HG03558 (cell line): Measurements from ENCODE around the gene KIAA1328.

Experiments used
- ATAC-seq: cut with Tn5 transposase; IDR thresholded peaks from one replicate; pipeline ENCODE4 v1.9.1; 2021; ENCODE audit warnings: moderate number of reproducible peaks; ENCODE audit not compliant: unreplicated experiment; ENCODE audit errors: extremely low read depth

KIAA1328 gene

DNA sequence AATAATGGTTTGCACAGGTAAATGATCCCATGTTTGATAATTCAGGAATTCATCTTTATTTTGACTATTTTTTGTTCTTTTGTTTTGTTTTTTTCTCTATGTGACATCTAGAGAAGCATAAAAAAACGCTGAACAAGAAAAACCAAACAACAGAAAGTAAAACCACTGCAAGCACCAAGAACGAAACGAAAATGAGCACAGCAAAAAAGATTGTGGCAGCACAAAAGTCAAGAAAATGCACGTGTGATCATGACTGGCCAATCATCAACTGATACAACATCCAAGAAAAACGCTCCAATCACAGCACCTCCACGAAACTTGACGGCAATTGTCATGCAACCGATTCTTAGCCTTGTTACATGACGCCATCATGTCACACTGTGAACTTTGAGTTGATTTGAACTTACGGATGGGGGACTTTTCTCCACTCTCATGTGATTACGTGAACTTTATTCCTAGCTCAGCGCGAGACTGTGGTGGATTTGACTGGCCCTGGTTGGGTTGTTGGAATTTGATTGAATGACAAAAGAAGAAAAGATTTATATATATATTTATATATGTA, 417.9 kb downstream of the KIAA1328 start:
- no peak for ATAC-seq

DNA sequence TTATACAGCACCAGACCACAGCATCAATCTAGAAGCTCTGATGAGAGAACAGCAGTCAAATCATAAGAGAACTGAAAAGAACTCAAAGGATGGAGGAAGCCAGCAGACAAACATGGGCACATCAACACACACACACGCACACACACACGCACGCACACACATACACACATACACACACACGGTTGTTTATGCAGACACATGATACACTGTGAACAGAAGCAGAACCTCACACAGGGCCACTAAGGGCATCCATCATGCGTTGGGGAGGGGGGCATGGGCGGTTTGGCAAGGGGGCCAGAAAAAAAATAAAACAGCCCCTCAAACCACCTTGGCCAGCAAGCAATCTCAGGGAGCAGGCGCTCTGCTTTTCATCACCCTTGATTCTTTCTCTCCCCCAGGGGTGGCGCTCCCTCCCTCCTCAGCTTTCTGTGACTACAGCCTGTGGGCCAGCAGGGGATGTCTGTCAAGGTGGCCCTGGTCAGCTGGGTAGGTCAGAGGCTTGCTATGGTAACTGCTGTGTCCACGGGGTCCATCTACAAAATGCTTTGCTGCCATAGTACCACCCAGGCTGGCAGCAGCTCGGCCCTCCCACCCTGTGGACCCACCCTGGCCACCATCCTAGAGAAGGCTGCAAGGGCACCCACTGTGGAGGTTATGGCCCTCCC, 418.7 kb downstream of the KIAA1328 start:
- no peak for ATAC-seq

DNA sequence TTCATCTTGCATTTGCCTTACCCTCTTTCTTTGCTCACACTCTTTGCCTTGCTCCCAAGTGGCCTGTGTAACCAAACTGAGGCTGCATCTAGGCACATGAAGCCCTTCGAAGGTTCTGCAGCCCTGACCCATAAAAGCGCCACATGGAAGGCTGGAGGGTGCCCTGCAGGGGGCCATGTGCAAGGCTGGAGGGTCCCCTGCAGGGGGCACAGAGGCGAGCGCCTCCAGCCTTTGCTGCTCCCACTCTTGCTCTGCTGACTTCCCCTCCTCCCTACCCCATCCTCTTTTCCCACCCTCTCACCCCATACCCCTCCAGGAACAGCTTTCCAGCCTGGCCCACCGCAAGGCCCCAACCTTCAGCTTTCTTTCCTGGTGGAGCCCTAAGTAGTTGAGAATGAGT, 419.4 kb downstream of the KIAA1328 start:
- no peak for ATAC-seq

DNA sequence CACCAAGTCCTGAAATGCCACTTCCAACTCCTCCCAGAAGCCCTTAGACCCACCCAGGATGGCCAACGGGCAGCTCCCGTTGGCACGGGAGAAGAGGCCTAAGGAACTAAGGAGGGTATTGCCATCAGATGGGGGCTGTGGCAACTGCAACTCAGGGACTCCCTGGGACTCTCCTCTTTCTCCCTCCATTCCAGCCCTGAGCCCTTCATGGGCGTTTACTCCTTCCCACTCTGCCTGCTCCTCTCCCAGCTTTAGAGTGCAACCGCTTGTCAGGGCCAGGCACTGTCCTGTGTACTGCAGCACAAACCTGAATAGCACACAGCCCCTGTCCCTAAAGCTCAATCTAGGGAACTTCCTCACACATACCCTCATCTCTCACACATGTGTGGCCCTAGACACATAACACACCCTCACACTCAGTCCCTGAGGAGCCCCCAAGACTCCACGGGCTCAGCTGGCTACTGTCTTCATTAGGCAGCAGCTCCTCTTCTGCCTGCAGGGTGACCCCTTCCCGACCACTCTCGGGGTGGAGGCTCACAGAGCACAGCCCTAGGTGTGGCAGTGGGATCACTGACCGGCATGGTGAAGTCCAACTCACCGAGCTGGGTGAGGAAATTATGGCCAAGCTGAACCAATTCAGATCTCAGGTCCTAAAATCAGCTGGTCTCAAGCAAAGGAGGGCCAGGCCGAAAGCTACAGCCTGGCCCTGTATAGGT, 420.4 kb downstream of the KIAA1328 start:
- ATAC-seq = no peak

DNA sequence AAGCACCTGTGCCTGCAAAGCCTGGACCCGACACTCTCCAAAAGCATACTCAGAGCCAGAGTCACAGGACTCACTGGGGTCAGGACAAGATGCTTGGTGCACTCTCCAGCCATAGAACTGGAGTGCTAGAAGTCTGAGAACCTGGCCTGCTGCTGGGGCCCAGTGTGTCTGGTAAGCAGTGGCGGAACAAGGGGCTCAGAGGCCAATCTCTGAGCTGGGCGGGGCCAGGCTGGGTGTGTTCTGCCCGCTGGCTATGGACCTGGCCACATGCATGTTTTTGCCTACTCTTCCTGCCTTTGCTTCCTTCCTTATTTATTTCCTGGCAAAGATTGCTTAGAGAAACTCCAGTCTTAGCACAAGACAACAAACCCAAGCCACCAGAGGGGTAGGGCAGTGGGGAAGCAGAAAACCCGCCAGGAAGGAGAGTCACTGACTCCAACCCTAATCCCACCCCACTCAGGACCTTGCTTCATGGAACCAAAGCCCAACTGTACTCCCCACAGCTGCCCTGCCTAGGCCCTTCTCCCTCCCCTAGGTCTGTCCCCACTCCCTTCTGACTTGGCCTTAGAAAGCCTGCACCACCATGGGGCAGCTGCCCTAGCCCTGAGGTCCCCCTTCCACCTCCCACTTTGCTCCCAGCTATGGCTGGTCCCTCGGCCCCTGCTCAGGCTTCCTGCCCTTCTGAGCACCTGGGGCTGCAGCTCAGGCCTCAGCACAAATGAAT, 421.1 kb downstream of the KIAA1328 start:
- no peak for ATAC-seq

DNA sequence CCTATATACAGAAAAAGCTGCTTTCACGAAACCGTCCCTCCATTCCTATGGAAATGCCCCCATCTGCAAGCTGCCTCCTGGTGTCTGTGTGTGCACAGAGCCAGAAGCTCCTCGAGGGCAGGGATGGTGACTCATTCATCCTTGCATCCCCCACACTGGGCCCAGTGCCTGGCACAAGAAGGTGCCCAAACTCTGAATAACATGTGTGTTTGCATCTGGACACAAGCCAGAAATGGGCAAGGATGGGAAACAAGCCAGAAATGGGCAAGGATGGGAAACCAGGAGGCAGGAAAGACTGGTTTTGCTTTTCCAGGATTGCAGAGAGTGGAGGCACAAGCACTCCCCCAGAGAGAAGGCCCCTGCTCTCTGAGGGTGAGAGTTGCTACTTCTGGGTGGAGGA, 422.8 kb downstream of the KIAA1328 start:
- no peak for ATAC-seq

DNA sequence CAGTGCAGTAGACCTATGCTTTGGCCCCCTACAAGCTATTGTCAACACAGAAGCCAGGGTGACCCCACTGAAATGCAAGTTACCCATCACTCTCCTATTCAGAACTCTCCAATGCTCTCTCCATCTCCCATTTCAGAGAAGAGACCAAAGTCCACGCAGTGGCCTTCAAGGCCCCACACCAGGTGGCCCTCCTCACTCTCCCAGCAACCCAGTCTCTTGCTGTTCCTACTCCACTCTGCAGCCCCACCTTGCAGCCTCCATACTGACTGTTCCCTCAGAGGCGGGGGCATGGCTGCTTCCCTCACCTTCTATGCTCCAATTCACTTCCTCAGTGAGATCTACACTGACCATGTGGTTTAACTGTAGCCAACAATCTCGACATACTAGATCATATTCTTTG, 423.4 kb downstream of the KIAA1328 start:
- no peak for ATAC-seq

DNA sequence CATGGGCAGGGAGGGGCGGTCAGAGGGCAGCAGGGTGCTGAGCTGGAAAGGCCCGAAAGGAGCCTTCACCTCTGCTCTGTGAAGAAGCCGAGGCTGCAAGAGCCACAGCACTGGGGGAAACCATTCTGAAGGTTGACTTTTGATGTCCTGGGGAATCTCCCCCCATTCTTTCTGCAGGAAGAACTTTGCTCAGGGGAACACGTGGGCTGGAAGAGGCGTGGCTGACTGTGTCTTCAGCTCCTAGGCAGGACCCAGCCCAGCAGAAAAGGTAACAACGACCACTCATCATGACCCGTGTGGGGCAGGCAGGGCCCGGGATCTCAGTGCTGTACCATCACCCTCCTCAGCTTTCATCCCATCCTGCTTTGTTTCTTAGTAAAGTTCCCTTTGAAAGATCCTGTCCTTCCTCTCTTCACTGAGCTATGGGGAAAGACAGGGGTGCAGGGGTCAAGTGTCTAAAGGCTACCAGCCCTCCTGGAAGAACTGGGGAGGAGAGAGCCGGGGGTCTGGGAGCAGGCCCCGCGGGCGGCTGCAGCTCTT, 424.0 kb downstream of the KIAA1328 start:
- no peak for ATAC-seq

DNA sequence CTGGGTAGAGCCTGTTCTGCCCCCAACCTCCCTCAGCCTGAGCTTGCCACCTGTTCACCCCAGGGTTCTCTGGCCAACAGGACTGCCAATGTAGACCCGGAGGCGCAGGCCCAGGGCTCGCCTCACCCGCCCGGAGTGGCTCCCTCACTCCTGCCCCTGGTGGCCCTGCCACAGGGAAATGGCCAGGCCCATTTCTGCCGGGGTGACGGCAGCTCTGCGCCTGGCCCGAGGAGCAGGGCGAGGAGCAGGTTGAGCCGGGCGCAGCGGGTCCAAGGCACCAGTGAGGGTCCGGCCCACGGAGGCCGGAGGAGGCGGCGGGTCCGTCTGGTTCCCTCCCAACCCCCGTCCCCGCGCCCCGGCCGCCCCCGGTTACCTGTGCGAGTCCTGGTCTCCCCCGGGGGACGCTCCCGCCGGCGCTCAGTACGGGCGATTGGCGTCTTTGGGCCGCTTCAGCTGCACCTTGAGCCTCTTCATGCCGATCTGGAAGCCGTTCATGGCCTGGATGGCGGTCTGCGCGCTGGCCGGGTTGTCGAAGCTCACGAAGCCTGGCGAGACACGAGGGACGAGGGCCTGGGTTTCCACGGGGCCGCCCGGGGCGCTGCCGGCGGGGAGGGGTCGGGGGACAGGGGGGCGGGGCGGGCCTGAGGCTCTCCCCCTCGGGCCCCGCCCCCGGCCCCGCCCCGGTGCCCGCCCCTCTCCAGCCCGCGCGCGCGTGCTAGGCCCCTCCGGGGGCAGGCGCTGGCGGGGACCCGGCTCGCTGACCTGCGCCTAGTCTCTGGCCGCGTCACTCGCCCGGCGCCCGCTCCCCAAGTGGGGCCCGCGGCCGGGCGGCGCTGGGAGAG, 424.7 kb downstream of the KIAA1328 start:
- no peak for ATAC-seq

DNA sequence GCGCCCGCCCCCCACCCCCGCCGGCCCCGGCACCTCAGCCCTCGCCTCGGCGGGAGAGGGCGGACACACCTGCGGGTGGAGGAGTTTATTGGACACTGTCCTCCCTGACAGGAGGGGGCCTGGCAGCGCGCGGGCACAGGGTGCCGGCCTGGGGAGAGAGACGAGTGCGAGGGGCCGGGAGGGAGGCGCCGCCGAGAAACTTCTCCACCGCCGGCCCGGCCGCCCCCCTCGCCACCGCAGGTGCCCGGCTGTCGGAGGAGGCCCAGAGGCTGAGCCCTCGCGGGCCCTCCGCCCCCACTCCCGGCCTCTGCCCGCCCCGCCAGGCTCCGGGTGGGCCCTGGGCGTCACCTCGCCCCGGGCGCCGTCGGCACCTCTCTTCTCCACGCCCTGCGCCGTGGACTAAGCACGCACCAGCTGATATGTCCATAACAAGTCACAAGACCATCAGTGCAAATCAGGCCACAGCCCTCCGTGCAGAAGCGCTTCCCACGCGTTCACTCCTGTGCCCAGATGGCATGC, 425.4 kb downstream of the KIAA1328 start:
- ATAC-seq = no peak

DNA sequence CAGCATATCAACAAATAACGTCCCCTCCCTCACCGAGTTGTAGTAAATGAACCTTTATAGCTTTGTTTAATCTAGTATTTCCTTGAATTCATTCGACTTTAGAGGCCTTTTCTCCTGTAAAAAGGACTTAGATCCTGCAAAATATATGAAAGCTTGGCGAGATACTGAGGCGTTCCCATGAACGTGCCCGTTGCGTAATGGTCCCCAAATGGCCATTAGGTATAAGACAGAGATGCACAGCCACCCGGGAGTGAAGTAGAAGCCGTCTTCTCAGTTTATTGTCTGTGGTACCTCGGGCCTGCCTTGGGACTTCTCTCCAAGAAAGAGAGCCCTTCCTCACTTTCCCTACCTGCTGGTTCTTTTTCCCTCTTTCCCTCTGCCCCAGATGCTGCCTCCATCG, 426.0 kb downstream of the KIAA1328 start:
- ATAC-seq = no peak

DNA sequence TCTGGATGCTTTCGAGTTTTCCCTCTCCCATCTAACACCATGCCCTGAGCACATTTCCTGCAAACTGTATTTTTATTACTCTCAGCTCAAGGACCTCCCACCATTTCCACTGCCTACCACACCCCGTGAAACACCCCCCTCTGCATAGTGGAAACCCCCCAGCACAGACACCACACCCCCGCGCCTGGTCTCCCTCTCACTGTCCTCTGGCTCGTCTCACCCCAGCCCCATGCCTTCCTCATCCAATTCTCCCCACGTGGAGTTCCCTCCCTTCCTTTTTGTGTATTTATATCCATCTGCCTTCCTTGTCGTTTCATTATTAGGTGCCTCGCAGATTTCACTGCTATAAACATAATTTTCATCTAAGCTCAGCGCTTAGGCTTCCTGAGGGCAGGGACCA, 429.2 kb downstream of the KIAA1328 start:
- no peak for ATAC-seq

DNA sequence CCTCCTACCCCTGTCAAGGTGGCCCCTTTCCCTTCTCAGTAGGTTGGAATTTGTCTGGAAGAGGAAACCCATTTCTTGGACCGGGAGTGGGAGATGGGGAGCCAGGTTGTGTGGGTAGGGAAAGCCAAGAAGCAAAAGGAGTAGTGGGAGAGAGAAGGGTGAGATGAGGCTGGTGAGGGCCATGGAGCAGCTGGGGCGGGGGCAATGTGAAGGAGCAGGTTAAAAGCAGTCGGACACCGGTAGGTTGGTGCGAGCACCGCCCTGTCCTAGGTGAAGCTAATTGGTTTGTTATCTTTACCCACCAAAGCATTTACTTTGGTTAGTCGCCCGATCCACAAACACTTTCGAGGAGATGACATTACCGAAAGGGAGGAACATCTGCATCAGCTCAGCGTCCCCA, 429.9 kb downstream of the KIAA1328 start:
- no peak for ATAC-seq

DNA sequence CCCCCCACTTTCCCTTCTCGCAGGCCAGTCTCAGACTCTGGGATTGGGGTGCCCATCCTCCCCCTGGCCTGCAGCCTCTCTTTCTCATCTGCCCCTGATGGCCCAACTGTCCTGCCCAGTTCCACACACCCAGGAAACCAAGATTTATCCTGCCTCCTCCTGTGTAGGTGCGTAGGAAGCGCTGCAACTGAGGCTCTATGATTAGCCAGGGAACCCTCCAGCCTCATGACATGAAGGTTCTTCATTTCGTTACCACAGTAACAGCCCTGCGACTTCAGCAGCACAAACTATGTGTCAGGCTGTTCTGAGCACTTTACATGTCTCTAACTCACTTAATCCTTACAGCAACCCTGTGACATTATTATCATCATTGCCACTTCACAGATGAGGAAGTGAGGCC, 430.8 kb downstream of the KIAA1328 start:
- ATAC-seq = no peak

DNA sequence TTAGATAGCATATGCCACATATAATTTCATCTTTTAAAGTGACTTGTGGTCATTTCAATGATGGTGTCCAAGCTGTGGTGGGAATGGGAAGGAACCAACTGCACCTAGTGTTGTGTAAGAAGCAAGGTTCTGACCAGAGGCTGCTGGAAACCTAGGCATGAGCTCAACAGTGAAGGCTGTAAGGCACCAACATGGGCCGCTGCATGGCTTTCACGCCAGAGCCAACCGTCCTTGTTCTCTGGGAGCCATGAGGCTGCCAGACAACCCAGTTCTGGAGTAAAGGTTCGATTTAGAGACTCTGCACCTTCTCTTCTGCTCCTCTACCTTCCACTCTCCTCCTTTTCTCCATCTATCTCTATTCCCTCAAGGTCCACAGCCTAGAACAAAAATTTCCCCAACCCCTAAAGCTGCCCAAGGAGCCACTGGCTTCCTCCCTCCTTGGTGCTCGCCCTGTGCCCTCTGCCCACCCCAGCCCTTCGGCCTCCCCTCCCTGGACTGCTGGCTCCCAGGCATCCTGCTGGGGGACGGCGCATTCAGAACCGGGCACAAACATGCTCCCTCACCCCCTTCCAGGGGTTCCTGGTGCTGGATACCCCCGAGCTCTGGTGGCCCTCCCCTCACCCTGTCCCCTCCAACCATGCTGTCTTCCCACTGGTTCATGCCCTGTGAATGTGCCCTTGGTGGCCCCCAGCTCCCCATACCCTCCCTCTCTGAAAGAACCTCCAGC, 431.6 kb downstream of the KIAA1328 start:
- no peak for ATAC-seq

DNA sequence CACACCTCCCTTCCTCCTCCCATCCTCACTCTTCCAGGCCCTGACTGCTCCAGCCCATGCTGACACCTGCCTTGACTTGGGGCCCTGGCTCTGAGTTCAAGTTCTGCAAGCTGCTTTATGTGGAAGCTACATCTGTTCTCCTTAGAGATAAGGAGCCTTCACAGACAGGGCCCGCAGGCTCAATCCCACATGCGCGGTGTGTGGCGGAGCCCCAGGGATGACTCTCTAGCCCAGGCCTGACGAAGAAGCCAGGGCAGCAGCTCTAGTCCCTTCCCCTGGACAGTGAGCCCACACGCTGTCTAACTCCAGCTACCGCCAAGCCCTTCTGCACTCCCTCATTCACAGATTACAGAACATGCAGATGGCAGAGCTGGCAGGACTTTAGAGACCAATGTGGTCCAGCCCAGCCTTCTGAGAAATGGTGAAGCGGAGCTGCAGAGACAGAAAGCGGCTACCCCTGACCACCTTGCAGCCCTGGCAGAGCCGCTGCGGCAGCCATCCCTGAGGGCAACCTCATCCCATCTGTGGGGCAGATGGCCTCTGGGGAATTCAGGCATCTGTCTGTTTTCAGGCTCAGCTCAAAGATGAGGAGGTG, 432.4 kb downstream of the KIAA1328 start:
- no peak for ATAC-seq

DNA sequence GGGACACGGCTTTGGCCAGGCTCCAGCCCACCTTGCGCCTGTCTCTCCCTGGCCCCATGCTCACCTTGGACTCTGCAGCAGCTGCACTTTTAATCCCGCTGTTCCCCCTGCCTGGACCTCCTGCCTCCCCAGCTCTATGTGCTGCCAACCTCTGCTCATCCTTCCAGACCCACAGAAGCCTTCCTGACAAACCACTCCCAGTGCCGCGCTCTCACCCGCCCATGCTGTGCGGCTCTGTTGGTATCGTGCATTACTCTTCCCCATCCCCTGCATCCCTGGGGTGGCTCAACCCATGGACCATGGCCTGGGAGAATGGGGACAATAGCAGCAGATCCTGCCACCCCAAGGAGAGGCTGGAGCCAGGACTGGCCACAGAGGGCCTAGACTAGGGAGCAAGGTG, 433.1 kb downstream of the KIAA1328 start:
- no peak for ATAC-seq

DNA sequence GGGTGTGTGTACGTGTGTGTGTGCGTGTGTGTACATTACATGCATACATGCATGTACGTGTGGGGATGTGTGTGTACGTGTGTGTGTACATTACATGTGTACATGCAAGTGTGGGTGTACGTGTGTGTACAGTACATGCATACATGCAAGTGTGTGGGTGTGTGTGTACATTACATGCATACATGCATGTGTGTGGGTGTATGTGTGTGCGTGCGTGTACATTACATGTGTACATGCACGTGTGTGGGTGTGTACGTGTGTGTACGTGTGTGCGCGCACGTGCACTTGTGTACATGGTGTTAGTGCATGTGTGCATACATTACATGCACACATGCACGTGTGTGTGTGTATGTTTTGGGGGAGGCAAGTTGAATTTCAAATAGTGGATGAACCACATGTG, 436.0 kb downstream of the KIAA1328 start:
- no peak for ATAC-seq

DNA sequence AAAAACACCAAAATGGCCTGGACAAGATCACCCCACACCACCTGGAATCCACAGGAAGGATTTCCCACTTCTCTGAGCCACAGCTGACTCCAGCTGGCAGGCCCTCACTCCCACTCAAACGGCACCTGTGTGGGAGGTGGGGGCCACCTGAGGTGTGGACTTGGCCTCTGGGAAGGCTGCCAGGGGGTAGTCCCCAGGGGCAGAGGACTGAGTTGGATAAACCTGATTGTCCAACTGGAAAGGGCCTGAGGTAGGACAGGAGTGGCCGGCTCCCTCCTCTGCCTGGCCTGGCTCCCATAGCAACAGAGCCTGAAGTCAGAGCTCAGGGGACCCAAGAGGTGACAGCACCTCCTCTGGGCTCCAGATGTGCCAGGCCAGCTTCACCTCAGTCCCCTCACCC, 436.5 kb downstream of the KIAA1328 start:
- ATAC-seq = no peak
